GM12873 (cell line): ENCODE data around the gene COL4A6.

ENCODE experiments used
- TF ChIP-seq, protein P1 (sequence below): IDR thresholded peaks from 2 replicates; pipeline ENCODE4 v1.5.1; 2012; ENCODE audit warnings: low read depth, mild to moderate bottlenecking, moderate library complexity, low read length, control low read depth; ENCODE audit not compliant: insufficient read depth; ENCODE audit errors: missing control alignments

COL4A6 gene

DNA sequence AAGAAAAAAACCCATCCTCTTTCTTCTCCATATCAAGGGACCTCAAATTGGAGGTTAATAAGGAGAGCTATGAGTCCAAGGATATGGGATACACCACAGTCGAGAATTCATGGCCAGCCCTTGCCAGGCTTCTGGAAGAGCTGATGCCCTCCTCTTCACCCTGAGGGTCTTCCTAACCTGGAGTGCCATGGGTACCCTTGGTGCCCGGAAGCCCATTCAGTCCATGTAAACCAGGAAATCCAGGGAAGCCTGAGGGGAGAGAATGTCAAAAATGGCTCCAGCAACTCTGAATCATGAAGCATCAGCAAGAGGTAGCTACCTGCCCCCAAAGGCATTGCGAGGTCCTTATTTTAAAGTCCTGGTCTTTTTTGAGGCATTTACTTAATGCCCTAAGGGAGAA, 268.5 kb downstream of the COL4A6 start:
- TF ChIP-seq, protein P1, sequence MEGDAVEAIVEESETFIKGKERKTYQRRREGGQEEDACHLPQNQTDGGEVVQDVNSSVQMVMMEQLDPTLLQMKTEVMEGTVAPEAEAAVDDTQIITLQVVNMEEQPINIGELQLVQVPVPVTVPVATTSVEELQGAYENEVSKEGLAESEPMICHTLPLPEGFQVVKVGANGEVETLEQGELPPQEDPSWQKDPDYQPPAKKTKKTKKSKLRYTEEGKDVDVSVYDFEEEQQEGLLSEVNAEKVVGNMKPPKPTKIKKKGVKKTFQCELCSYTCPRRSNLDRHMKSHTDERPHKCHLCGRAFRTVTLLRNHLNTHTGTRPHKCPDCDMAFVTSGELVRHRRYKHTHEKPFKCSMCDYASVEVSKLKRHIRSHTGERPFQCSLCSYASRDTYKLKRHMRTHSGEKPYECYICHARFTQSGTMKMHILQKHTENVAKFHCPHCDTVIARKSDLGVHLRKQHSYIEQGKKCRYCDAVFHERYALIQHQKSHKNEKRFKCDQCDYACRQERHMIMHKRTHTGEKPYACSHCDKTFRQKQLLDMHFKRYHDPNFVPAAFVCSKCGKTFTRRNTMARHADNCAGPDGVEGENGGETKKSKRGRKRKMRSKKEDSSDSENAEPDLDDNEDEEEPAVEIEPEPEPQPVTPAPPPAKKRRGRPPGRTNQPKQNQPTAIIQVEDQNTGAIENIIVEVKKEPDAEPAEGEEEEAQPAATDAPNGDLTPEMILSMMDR: no peak

DNA sequence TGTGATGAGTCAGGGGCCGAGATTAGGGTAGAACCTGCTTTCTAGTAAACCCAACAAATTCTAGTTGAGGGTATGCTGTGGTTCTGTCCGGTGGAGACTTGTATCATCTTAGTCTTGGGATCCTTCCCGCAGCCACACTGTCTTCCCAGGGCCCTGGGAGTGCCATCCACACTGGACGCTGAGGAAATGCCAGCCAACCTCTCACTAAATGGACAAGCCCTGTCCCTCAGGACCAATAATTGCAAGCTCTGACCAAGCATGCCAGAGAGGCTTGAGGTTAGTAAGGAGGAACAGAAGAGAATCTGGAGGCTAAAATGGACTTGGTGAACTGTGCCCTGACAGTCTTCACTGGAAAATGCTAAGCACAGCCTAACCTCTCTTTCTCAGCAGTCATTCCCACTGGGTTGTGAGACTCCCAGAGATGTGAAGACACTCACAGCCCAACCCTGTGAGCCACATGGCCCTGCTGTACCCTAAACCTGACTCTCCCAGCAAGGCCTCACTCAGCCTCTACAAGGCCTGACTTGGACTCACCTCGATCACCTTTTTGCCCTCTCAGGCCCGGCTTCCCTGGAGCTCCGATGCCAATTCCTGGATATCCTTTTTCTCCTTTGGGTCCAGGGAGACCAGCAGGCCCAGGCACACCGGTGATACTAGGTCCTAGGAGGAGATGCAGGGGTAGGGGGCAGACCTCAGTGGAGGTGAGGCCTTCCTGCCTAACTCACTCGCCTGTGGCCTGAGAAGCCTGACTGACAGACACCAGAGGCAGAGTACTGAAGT, 269.1 kb downstream of the COL4A6 start:
- TF ChIP-seq, protein P1: no peak

DNA sequence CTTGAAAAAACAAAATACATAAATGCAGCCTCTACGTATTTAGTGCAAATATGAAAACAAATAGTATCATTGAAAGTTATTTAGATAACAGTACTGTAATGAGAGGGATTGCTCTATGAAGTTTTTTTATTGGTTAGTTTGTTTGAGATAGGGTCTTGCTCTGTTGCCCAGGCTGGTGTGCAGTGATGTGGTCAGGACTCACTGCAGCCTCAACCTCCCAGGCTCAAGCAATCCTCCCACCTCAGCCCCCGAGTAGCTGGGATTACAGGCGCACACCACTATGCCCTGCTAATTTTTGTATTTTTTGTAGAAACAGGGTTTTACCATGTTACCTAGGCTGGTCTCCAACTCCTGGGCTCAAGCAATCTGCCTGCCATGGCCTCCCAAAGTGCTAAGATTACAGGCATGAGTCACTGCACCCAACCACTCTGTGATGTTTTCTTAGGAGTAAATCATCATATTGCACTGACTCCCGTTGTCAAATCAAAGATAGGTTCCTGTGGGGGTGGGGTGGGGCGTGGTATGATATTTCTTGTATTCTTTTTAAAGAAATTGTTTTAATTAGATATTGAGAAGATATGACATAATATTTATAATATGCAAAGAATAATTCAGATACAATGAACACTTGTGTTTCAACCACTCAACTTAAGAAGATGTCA, 270.9 kb downstream of the COL4A6 start:
- TF ChIP-seq, protein P1: no peak

DNA sequence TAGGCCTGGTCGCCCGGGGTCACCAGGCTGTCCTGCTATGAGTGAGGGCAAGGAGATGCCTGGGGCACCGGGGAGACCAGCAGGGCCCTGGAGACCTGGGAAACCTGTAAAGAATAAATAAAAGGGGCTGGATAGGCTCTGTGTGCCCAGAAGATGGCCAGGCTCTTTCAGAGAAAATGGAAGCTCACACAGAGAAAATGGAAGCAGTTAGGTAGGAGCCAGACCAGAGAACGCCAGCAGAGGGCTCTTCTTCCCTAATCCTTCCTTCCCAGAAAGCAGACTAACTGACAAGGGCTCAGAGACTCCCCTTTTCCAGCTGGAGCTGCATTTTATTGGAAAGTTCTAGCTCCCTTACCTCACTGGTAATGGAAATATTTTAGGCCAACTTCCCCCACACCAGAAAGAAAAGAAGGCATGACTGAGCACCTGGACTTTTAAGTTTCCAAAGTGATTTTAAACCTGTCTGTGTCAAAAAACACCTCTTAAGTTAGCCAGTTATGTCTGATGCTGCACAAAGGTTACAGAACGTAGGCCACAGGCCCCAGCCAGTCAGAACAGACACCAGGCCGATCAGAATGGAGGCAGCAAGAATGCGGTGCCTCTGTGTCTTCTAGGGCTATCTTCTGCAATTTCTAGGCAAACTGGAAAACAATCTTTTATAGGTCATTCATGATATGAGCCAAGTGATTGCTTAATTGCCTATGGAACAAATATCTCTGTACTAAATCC, 272.7 kb downstream of the COL4A6 start:
- TF ChIP-seq, protein P1: peak; percentile 42

DNA sequence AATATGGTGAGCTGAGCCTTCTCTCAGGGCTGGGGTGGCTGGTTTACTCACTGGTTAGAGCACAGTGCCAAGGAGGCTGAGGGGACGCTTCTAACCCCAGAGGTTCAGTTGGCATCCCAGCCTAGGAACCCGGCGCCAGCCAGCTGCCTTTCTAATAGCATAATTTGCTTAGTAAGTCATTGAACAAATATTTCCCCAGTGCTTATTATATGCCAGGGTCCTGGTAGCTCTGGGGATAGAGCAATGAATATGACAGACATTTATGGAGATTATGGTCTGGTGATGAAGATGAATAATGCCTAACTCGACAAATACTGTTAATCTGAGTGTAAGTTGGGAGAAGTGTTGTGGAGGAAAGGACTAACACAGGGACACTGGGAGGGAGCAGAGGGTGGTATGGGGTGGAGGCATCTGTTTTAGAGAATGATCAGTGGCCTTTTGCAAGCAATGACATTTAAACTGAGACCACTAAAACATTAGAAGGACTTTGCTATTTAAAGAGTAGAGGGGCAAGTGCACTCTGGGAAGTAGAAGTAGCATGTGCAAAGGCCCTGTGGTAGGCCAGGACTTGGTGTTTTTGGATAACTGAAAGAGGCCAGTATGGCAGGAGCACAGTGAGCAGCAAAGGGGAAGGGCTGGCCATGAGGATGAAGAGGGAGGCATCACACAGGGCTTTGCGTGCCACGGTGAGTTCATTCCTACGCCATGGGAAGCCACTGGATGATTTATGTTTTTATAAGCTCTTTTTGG, 274.7 kb downstream of the COL4A6 start:
- TF ChIP-seq, protein P1: no peak

DNA sequence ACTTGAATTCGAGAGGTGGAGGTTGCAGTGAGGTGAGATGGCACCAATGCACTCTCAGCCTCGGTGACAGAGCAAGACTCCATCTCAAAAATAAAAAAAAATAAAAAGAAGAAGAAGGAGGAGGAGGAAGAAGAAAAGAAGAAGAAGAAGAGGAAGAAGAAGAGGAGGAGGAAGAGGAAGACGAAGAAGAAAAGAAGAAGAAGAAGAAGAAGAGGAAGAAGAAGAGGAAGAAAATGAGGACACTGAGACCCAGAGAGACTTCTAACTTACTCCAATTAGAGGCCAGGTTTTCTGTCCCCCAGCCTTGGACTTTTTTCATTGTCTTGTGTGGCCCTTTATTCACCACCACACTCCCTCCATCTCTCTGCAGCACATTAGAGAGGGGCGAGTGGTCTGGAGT, 276.0 kb downstream of the COL4A6 start:
- TF ChIP-seq, protein P1: no peak

DNA sequence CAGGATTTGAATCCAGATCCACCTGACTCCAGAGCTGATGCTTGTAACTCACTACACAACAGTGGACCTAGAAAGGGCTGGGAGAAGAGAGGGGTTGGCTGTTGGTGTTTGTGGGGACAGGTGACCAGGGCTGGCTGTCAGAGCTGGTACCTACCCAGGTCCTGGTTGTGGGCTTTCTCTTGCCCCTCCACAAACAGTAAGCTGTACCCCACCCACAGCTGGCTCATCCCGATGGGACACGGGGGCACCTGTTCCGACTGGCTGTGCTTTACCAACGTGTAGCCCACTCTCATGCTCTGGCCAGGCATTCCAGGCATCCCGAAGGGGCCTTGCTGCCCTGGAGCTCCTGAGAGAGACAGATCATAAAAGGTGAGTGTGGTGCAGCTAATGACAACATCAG, 277.9 kb downstream of the COL4A6 start:
- TF ChIP-seq, protein P1: no peak
